Measurements from ENCODE around the gene TNNI3.

- TF ChIP-seq CTCF (IDR thresholded peaks at IDR 0.05; ENCODE audit: insufficient read depth, low read length, poor library complexity, severe bottlenecking) (no peak), EZH2phosphoT487 (conservative IDR thresholded peaks at IDR 0.05; ENCODE audit: low read length) (no peak)
Observed at GRCh38 chr19:55158848-55159749, 1.6 kb upstream of the TNNI3 start.
